Astrocyte (in vitro differentiated cells and primary cell): ENCODE results near the gene ZNF385B. TPM values are rescaled to one million over a fixed set of nuclear protein-coding genes. Genes with fewer than 3 reads are reported as not detected.

ENCODE experiments used
- DNase-seq: peaks from one replicate; pipeline ENCODE4 v3.0.0-alpha.2; 2010; ENCODE audit warnings: low read depth
- FAIRE-seq: peaks from 2 replicates; lab custom pipeline; 2011; peaks lifted over from hg19 to GRCh38; lab: Jason Lieb, UNC
- H2AFZ ChIP-seq: 2 replicates; pipeline ENCODE4 v1.6.0; 2012; ENCODE audit warnings: low read depth, low read length, inconsistent platforms
- H3K27ac ChIP-seq: 2 replicates; pipeline ENCODE4 v1.5.1; 2011; ENCODE audit warnings: low read depth, low read length, inconsistent platforms
- H3K27me3 ChIP-seq: 2 replicates; pipeline ENCODE4 v1.6.0; 2011; ENCODE audit warnings: low read length, inconsistent platforms; ENCODE audit not compliant: insufficient read depth
- H3K36me3 ChIP-seq: 2 replicates; pipeline ENCODE4 v1.5.1; 2011; ENCODE audit warnings: low read length, inconsistent platforms; ENCODE audit not compliant: insufficient read depth
- H3K4me1 ChIP-seq: 2 replicates; pipeline ENCODE4 v1.5.1; 2011; ENCODE audit warnings: low read length, inconsistent platforms; ENCODE audit not compliant: insufficient read depth
- H3K4me2 ChIP-seq: 2 replicates; pipeline ENCODE4 v1.6.0; 2012; ENCODE audit warnings: low read length, inconsistent platforms
- H3K4me3 ChIP-seq: 2 replicates; pipeline ENCODE4 v1.5.1; 2011; ENCODE audit warnings: low read depth, mild to moderate bottlenecking, low read length, inconsistent platforms; ENCODE audit not compliant: insufficient read depth
- H3K79me2 ChIP-seq: 2 replicates; pipeline ENCODE4 v1.6.0; 2012; ENCODE audit warnings: mild to moderate bottlenecking, low read length, inconsistent platforms; ENCODE audit not compliant: insufficient read depth
- H3K9ac ChIP-seq: 2 replicates; pipeline ENCODE4 v1.6.0; 2012; ENCODE audit warnings: mild to moderate bottlenecking, low read length, inconsistent platforms
- H3K9me3 ChIP-seq: 2 replicates; pipeline ENCODE4 v1.5.1; 2012; ENCODE audit warnings: low read depth, mild to moderate bottlenecking, low read length, inconsistent platforms; ENCODE audit not compliant: insufficient read depth
- H4K20me1 ChIP-seq: 2 replicates; pipeline ENCODE4 v1.6.0; 2012; ENCODE audit warnings: low read length, inconsistent platforms; ENCODE audit not compliant: insufficient read depth
- H3K27ac Mint-ChIP-seq: one replicate; pipeline ENCODE4 v1.8.0; 2021; ENCODE audit warnings: mild to moderate bottlenecking, mixed read lengths; ENCODE audit not compliant: unreplicated experiment
- H3K27me3 Mint-ChIP-seq: one replicate; pipeline ENCODE4 v1.8.0; 2021; ENCODE audit warnings: low read depth, mixed read lengths; ENCODE audit not compliant: unreplicated experiment
- H3K36me3 Mint-ChIP-seq: one replicate; pipeline ENCODE4 v1.8.0; 2021; ENCODE audit warnings: low read depth, mixed read lengths; ENCODE audit not compliant: unreplicated experiment
- H3K4me1 Mint-ChIP-seq: one replicate; pipeline ENCODE4 v1.8.0; 2021; ENCODE audit warnings: low read depth, mixed read lengths; ENCODE audit not compliant: unreplicated experiment
- H3K4me3 Mint-ChIP-seq: one replicate; pipeline ENCODE4 v1.8.0; 2021; ENCODE audit warnings: mild to moderate bottlenecking, moderate library complexity, mixed read lengths; ENCODE audit not compliant: unreplicated experiment
- H3K9me3 Mint-ChIP-seq: one replicate; pipeline ENCODE4 v1.8.0; 2021; ENCODE audit warnings: mild to moderate bottlenecking, mixed read lengths; ENCODE audit not compliant: unreplicated experiment
- EZH2 ChIP-seq: IDR thresholded peaks from 2 replicates; pipeline ENCODE4 v1.6.1; 2012; ENCODE audit warnings: mild to moderate bottlenecking, low read length, inconsistent platforms; ENCODE audit not compliant: insufficient read depth
- total RNA-seq: library from RNA; stranded (reverse); gene quantifications from 2 replicates; pipeline ENCODE4 v1.2.1, GENCODE V29; 2021
- TF ChIP-seq, protein P1 (sequence below): IDR thresholded peaks from 2 replicates; pipeline ENCODE4 v1.5.1; 2011; ENCODE audit warnings: low read depth, mild to moderate bottlenecking, inconsistent platforms, low read length, moderate library complexity; ENCODE audit not compliant: insufficient read depth

The ZNF385B gene
- total RNA-seq, 1 donor from 2014 or later, result 0.27 TPM

DNA sequence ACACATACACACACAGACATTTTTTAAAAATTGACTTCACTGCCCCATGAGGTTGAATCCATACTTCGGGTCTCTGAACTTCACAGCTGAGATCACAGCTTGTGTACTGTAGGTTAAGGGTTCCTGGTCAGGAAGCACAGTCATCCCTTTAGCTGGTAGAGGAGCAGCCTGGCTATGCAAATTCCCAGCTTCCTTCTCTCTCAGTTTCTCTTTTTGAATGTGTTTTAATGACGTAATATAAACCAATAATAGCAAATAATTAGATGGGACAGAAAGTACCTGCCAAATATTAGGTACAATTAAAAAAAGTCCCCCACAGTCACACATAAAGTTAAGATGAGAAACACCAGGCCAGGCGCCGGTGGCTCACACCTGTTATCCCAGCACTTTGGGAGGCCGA is 178.7 kb downstream of the ZNF385B start:
- Histone ChIP-seq H3K9me3 (no peaks in the 10 kb centered on the region), H3K4me2 (no peak overlapping the region), H4K20me1 (no peaks in the 10 kb centered on the region), H2AFZ (no peak overlapping the region), H3K9ac (no peak overlapping the region), H3K36me3 (no peaks in the 10 kb centered on the region), H3K4me1 (no peaks in the 10 kb centered on the region), H3K27me3 (no peaks in the 10 kb centered on the region), H3K27ac (no peak overlapping the region), H3K4me3 (no peak overlapping the region), H3K79me2 (no peaks in the 10 kb centered on the region)
- Mint-ChIP-seq H3K9me3 (no peaks in the 10 kb centered on the region), H3K4me3 (no peak overlapping the region), H3K27ac (no peak overlapping the region), H3K27me3 (no peaks in the 10 kb centered on the region), H3K4me1 (no peaks in the 10 kb centered on the region), H3K36me3 (no peaks in the 10 kb centered on the region)
- FAIRE-seq (no peak), DNase-seq (no peak)
- no peak for TF ChIP-seq EZH2
- TF ChIP-seq, protein P1, sequence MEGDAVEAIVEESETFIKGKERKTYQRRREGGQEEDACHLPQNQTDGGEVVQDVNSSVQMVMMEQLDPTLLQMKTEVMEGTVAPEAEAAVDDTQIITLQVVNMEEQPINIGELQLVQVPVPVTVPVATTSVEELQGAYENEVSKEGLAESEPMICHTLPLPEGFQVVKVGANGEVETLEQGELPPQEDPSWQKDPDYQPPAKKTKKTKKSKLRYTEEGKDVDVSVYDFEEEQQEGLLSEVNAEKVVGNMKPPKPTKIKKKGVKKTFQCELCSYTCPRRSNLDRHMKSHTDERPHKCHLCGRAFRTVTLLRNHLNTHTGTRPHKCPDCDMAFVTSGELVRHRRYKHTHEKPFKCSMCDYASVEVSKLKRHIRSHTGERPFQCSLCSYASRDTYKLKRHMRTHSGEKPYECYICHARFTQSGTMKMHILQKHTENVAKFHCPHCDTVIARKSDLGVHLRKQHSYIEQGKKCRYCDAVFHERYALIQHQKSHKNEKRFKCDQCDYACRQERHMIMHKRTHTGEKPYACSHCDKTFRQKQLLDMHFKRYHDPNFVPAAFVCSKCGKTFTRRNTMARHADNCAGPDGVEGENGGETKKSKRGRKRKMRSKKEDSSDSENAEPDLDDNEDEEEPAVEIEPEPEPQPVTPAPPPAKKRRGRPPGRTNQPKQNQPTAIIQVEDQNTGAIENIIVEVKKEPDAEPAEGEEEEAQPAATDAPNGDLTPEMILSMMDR, result no peak

- no peaks in the 10 kb centered on the region for H3K79me2 ChIP-seq
- peaks cover 8% of the 10 kb centered on the region for H3K4me1 Mint-ChIP-seq
- DNase-seq, result no peak
- peaks cover 2% of the 10 kb centered on the region for H3K9me3 Mint-ChIP-seq
- no peak overlapping the region for H3K4me3 Mint-ChIP-seq
- no peak overlapping the region for H2AFZ ChIP-seq
- H3K4me2 ChIP-seq, result no peak overlapping the region
- no peaks in the 10 kb centered on the region for H3K4me1 ChIP-seq
- no peak for TF ChIP-seq EZH2
- TF ChIP-seq, protein P1, result no peak
- FAIRE-seq, result no peak
- H3K27ac Mint-ChIP-seq, result no peak overlapping the region
- no peaks in the 10 kb centered on the region for H3K36me3 Mint-ChIP-seq
- no peak overlapping the region for H3K4me3 ChIP-seq
- no peak overlapping the region for H3K27ac ChIP-seq
- no peaks in the 10 kb centered on the region for H3K27me3 ChIP-seq
- no peaks in the 10 kb centered on the region for H3K27me3 Mint-ChIP-seq
- H3K9me3 ChIP-seq, result no peaks in the 10 kb centered on the region
- H4K20me1 ChIP-seq, result no peaks in the 10 kb centered on the region
- H3K9ac ChIP-seq, result no peak overlapping the region
- no peaks in the 10 kb centered on the region for H3K36me3 ChIP-seq
Observed at GRCh38 chr2:179677746-179678505, 183.5 kb downstream of the ZNF385B start.

GRCh38 chr2:179677077-179677688 is 184.2 kb downstream of the ZNF385B start:
- H3K9me3 ChIP-seq, result no peaks in the 10 kb centered on the region
- no peaks in the 10 kb centered on the region for H3K27me3 ChIP-seq
- H3K9me3 Mint-ChIP-seq, result peaks cover 2% of the 10 kb centered on the region
- FAIRE-seq (peak; percentile 88), DNase-seq (no peak)
- no peaks in the 10 kb centered on the region for H3K4me1 ChIP-seq
- no peaks in the 10 kb centered on the region for H3K79me2 ChIP-seq
- no peak overlapping the region for H3K4me2 ChIP-seq
- H3K9ac ChIP-seq, result no peak overlapping the region
- H3K27ac ChIP-seq, result no peak overlapping the region
- TF ChIP-seq EZH2, result no peak
- TF ChIP-seq, protein P1, result no peak
- H3K27me3 Mint-ChIP-seq, result no peaks in the 10 kb centered on the region
- H3K4me3 ChIP-seq, result no peak overlapping the region
- H3K4me3 Mint-ChIP-seq, result no peak overlapping the region
- no peaks in the 10 kb centered on the region for H3K36me3 ChIP-seq
- H2AFZ ChIP-seq, result no peak overlapping the region
- H3K27ac Mint-ChIP-seq, result no peak overlapping the region
- no peaks in the 10 kb centered on the region for H4K20me1 ChIP-seq
- H3K4me1 Mint-ChIP-seq, result peaks cover 8% of the 10 kb centered on the region
- H3K36me3 Mint-ChIP-seq, result no peaks in the 10 kb centered on the region
